ENCODE results near the gene ZCCHC10.
"Not testable (repeated sequence)": the region's sequence is repeated elsewhere in the genome, so short reads cannot be mapped to it uniquely, and the experiment has no call there.

The ZCCHC10 gene

DNA sequence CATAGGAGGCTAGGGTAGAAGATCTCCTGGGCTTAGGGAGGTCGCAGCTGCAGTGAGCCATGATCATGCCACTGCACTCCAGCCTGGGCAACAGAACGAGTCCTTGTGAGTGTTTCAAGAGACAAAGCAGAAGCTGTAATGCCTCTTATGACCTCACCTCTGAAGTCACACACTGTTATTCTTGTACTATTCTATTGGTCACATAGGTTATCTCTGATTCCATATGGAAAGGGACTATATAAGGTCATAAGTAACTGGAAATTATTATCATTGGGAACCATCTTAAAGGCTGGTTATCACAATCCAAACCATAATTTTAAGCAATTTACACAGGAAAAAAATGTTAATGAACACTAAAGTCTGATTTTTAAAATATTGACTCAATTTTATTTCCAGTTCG is 45.1 kb downstream of the ZCCHC10 start:
- WGBS (ENCODE audit: extremely low coverage, insufficient coverage, low lambda C conversion rate) = no CpG with 5 or more reads among the region's 3 CpGs
- no peak overlapping the region for H4K5ac ChIP-seq (ENCODE audit: low read length)
- no peak overlapping the region for H3K9ac ChIP-seq (ENCODE audit: low read length)
- no peak overlapping the region for H3K56ac ChIP-seq (ENCODE audit: low read length)
- no peak overlapping the region for H2BK5ac ChIP-seq (ENCODE audit: low read length)
- no peaks in the 10 kb centered on the region for H3K4me1 ChIP-seq (ENCODE audit: control insufficient read depth, low read depth, low read length)
- H3K4me2 ChIP-seq (ENCODE audit: low read length) = no peak overlapping the region
- no peaks in the 10 kb centered on the region for H3K36me3 ChIP-seq (ENCODE audit: control insufficient read depth, insufficient read depth, low read length)
- H3K18ac ChIP-seq (ENCODE audit: low read length) = no peak overlapping the region
- no peaks in the 10 kb centered on the region for H3K79me1 ChIP-seq (ENCODE audit: low read length)
- no peak overlapping the region for H2BK15ac ChIP-seq (replicated peaks; ENCODE audit: low read depth)
- no peak overlapping the region for H4K8ac ChIP-seq (ENCODE audit: low read depth, low read length)
- no peak overlapping the region for H2AK5ac ChIP-seq (ENCODE audit: low read length)
- no peak overlapping the region for H2BK120ac ChIP-seq (ENCODE audit: low read depth, low read length)
- no peaks in the 10 kb centered on the region for H3K27me3 ChIP-seq (ENCODE audit: insufficient read depth, low read length, poor library complexity)
- H3K79me2 ChIP-seq (ENCODE audit: control insufficient read depth, insufficient read depth, low read length) = no peaks in the 10 kb centered on the region
- DNase-seq = no peak
- H3K4me3 ChIP-seq (ENCODE audit: low read length) = no peak overlapping the region
- H3K23ac ChIP-seq (ENCODE audit: low read length) = no peak overlapping the region
- H3K4ac ChIP-seq (ENCODE audit: low read depth, low read length) = no peak overlapping the region
- no peak overlapping the region for H3K27ac ChIP-seq (ENCODE audit: low read depth, low read length)

- H3K4ac ChIP-seq (ENCODE audit: low read depth, low read length) = no peak overlapping the region
These were observed 46.4 kb downstream of the ZCCHC10 start for GRCh38 chr5:132979976-132980375.

GRCh38 chr5:132979367-132979940 is 46.9 kb downstream of the ZCCHC10 start:
- Histone ChIP-seq H3K27ac (ENCODE audit: low read depth, low read length) (no peak overlapping the region), H3K4me1 (ENCODE audit: control insufficient read depth, low read depth, low read length) (no peaks in the 10 kb centered on the region), H3K56ac (ENCODE audit: low read length) (no peak overlapping the region), H3K79me1 (ENCODE audit: low read length) (no peaks in the 10 kb centered on the region), H3K79me2 (ENCODE audit: control insufficient read depth, insufficient read depth, low read length) (no peaks in the 10 kb centered on the region), H2BK120ac (ENCODE audit: low read depth, low read length) (no peak overlapping the region), H3K4ac (ENCODE audit: low read depth, low read length) (no peak overlapping the region), H3K23ac (ENCODE audit: low read length) (no peak overlapping the region), H3K18ac (ENCODE audit: low read length) (no peak overlapping the region), H4K5ac (ENCODE audit: low read length) (no peak overlapping the region), H3K36me3 (ENCODE audit: control insufficient read depth, insufficient read depth, low read length) (no peaks in the 10 kb centered on the region), H2AK5ac (ENCODE audit: low read length) (no peak overlapping the region), H3K27me3 (ENCODE audit: insufficient read depth, low read length, poor library complexity) (no peaks in the 10 kb centered on the region), H3K4me3 (ENCODE audit: low read length) (no peak overlapping the region), H2BK5ac (ENCODE audit: low read length) (no peak overlapping the region), H2BK15ac (replicated peaks; ENCODE audit: low read depth) (no peak overlapping the region), H3K4me2 (ENCODE audit: low read length) (no peak overlapping the region), H4K8ac (ENCODE audit: low read depth, low read length) (no peak overlapping the region), H3K9ac (ENCODE audit: low read length) (no peak overlapping the region)
- DNase-seq = no peak
- WGBS (ENCODE audit: extremely low coverage, insufficient coverage, low lambda C conversion rate) = no CpG with 5 or more reads among the region's 3 CpGs

More at GRCh38 chr5:132979976-132980375, 46.4 kb downstream of the ZCCHC10 start:
- Histone ChIP-seq H3K4me2 (ENCODE audit: low read length) (no peak overlapping the region), H2BK15ac (replicated peaks; ENCODE audit: low read depth) (no peak overlapping the region), H4K5ac (ENCODE audit: low read length) (no peak overlapping the region), H3K56ac (ENCODE audit: low read length) (no peak overlapping the region), H3K23ac (ENCODE audit: low read length) (no peak overlapping the region), H2BK5ac (ENCODE audit: low read length) (no peak overlapping the region), H3K9ac (ENCODE audit: low read length) (no peak overlapping the region), H3K18ac (ENCODE audit: low read length) (no peak overlapping the region), H3K4me3 (ENCODE audit: low read length) (no peak overlapping the region), H2BK120ac (ENCODE audit: low read depth, low read length) (no peak overlapping the region), H4K8ac (ENCODE audit: low read depth, low read length) (no peak overlapping the region), H3K27me3 (ENCODE audit: insufficient read depth, low read length, poor library complexity) (no peaks in the 10 kb centered on the region), H3K36me3 (ENCODE audit: control insufficient read depth, insufficient read depth, low read length) (no peaks in the 10 kb centered on the region), H3K4me1 (ENCODE audit: control insufficient read depth, low read depth, low read length) (no peaks in the 10 kb centered on the region), H3K79me2 (ENCODE audit: control insufficient read depth, insufficient read depth, low read length) (no peaks in the 10 kb centered on the region), H2AK5ac (ENCODE audit: low read length) (no peak overlapping the region), H3K27ac (ENCODE audit: low read depth, low read length) (no peak overlapping the region), H3K79me1 (ENCODE audit: low read length) (no peaks in the 10 kb centered on the region)
- no peak for DNase-seq
- no CpG with 5 or more reads among the region's 2 CpGs for WGBS (ENCODE audit: extremely low coverage, insufficient coverage, low lambda C conversion rate)

DNA sequence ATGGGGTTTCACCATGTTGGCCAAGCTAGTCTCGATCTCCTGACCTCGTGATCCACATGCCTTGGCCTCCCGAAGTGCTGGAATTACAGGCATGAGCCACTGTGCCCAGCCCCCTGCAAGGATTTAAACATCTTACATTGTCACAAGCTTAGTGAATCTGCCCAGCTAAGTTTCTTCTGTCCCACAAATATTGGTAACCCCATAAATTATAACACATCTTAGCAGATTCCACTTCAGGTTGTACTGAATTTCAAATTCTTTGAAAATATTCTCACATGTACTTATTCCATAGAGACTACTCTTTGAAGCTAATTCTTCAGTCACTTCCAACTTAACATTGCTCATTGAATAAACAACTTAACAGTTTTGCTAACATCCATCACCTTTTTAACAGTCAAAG is 49.5 kb downstream of the ZCCHC10 start:
- Histone ChIP-seq H4K8ac (ENCODE audit: low read depth, low read length) (no peak overlapping the region), H3K4me2 (ENCODE audit: low read length) (no peak overlapping the region), H3K27ac (ENCODE audit: low read depth, low read length) (no peak overlapping the region), H3K23ac (ENCODE audit: low read length) (no peak overlapping the region), H2BK5ac (ENCODE audit: low read length) (no peak overlapping the region), H3K36me3 (ENCODE audit: control insufficient read depth, insufficient read depth, low read length) (no peaks in the 10 kb centered on the region), H3K27me3 (ENCODE audit: insufficient read depth, low read length, poor library complexity) (no peaks in the 10 kb centered on the region), H3K18ac (ENCODE audit: low read length) (no peak overlapping the region), H2BK15ac (replicated peaks; ENCODE audit: low read depth) (no peak overlapping the region), H3K79me1 (ENCODE audit: low read length) (no peaks in the 10 kb centered on the region), H3K4me1 (ENCODE audit: control insufficient read depth, low read depth, low read length) (no peaks in the 10 kb centered on the region), H3K9ac (ENCODE audit: low read length) (no peak overlapping the region), H2BK120ac (ENCODE audit: low read depth, low read length) (no peak overlapping the region), H2AK5ac (ENCODE audit: low read length) (no peak overlapping the region), H3K4ac (ENCODE audit: low read depth, low read length) (no peak overlapping the region), H3K79me2 (ENCODE audit: control insufficient read depth, insufficient read depth, low read length) (no peaks in the 10 kb centered on the region), H3K4me3 (ENCODE audit: low read length) (no peak overlapping the region), H3K56ac (ENCODE audit: low read length) (no peak overlapping the region), H4K5ac (ENCODE audit: low read length) (no peak overlapping the region)
- WGBS (ENCODE audit: extremely low coverage, insufficient coverage, low lambda C conversion rate) = no CpG with 5 or more reads among the region's 3 CpGs
- DNase-seq = no peak

GRCh38 chr5:132972436-132972828 is 53.9 kb downstream of the ZCCHC10 start:
- H2AK5ac ChIP-seq (ENCODE audit: low read length); H2BK120ac ChIP-seq (ENCODE audit: low read depth, low read length); H3K4me2 ChIP-seq (ENCODE audit: low read length): not testable (repeated sequence)

More at GRCh38 chr5:132972436-132972828, 53.9 kb downstream of the ZCCHC10 start:
- not testable (repeated sequence) for H3K18ac ChIP-seq (ENCODE audit: low read length); H3K27me3 ChIP-seq (ENCODE audit: insufficient read depth, low read length, poor library complexity); H3K9ac ChIP-seq (ENCODE audit: low read length); H3K56ac ChIP-seq (ENCODE audit: low read length); H3K36me3 ChIP-seq (ENCODE audit: control insufficient read depth, insufficient read depth, low read length); H3K4ac ChIP-seq (ENCODE audit: low read depth, low read length); H3K27ac ChIP-seq (ENCODE audit: low read depth, low read length); H3K4me1 ChIP-seq (ENCODE audit: control insufficient read depth, low read depth, low read length); H3K23ac ChIP-seq (ENCODE audit: low read length); H3K4me3 ChIP-seq (ENCODE audit: low read length); H4K8ac ChIP-seq (ENCODE audit: low read depth, low read length); H2BK5ac ChIP-seq (ENCODE audit: low read length); H3K79me2 ChIP-seq (ENCODE audit: control insufficient read depth, insufficient read depth, low read length); H3K79me1 ChIP-seq (ENCODE audit: low read length); H4K5ac ChIP-seq (ENCODE audit: low read length); H2BK15ac ChIP-seq (replicated peaks; ENCODE audit: low read depth); DNase-seq
- no CpG with 5 or more reads among the region's 7 CpGs for WGBS (ENCODE audit: extremely low coverage, insufficient coverage, low lambda C conversion rate)

Measured in mesendoderm (in vitro differentiated cells).